Ovary (tissue), 9 donors: Measurements from ENCODE around the gene COMMD6. TPM values are rescaled to one million over a fixed set of nuclear protein-coding genes. Genes with fewer than 3 reads are reported as not detected.

ENCODE experiments used
- DNase-seq, 5 donors: peaks; one replicate each; pipeline ENCODE4 v3.0.0-alpha.2; 2019 to 2020
- H3K27ac ChIP-seq, 2 donors: fragments of 200-600 bp; one replicate each; pipeline versions ENCODE4 v1.5.1 to v1.8.0; 2019 to 2022
- H3K27me3 ChIP-seq: fragments of 200-600 bp; one replicate; pipeline ENCODE4 v1.8.0; 2022
- H3K36me3 ChIP-seq: fragments of 200-600 bp; sonication (generic); one replicate; pipeline ENCODE4 v1.5.1; 2019
- H3K4me1 ChIP-seq: one replicate; pipeline ENCODE4 v1.8.1; 2013; ENCODE audit warnings: mild to moderate bottlenecking, moderate library complexity; ENCODE audit not compliant: insufficient read depth
- H3K4me3 ChIP-seq: fragments of 200-600 bp; sonication (generic); one replicate; pipeline ENCODE4 v1.5.1; 2017
- H3K9me3 ChIP-seq, 2 donors: fragments of 200-600 bp in 1 of 2; sonication (generic) in 1 of 2; one replicate each; pipeline versions ENCODE4 v1.5.1 to v1.8.1; 2013 to 2019; ENCODE audit warnings: mild to moderate bottlenecking in 1 of 2, moderate library complexity in 1 of 2
- CTCF ChIP-seq, 3 donors: fragments of 450-650 bp in 2 of 3; fragments of 200-600 bp in 1 of 3; IDR thresholded peaks; one replicate each; pipeline versions ENCODE4 v1.5.1 to v1.8.0; 2016 to 2022; ENCODE audit warnings: antibody characterized with exemption in 3 of 3, mild to moderate bottlenecking in 1 of 3
- EP300 ChIP-seq: sonication (generic); formaldehyde crosslinking; IDR thresholded peaks from one replicate; pipeline ENCODE4 v1.6.1; 2017; ENCODE audit warnings: antibody characterized with exemption
- POLR2A ChIP-seq: fragments of 450-650 bp; IDR thresholded peaks from one replicate; pipeline ENCODE4 v1.6.1; 2017; ENCODE audit warnings: antibody characterized with exemption, mild to moderate bottlenecking, moderate library complexity
- WGBS, 3 donors: extraction: QIAGEN DNeasy Blood & Tissue Kit in 1 of 3; methylation state at CpG; one replicate each; pipeline versions ENCODE4 v1.1.5 to v1.1.7; 2013 to 2017; 5-methylcytosine and 5-hydroxymethylcytosine counted together
- intact Hi-C, 4 donors: fragments of 100-400 bp; cut with DNase I; formaldehyde crosslinking; loops; one replicate each; pipeline versions ENCODE4 v1.11.0 to v1.15.1; 2022 to 2023
- polyA plus RNA-seq, 2 donors: library from polyadenylated mRNA; stranded (reverse); fragments of 200-250 nt in 1 of 2; fragments of 350-450 nt in 1 of 2; fragmentation: Illumina TruSeq in 1 of 2; extraction: RNeasy Lipid Tissue Mini Kit (QIAGEN cat#74804) in 1 of 2; gene quantifications; one replicate each; pipeline ENCODE4 v1.2.3, GENCODE V29; 2013 to 2014
- total RNA-seq, 7 donors: library from RNA; depleted of rRNA in 2 of 7; stranded (reverse); fragments of >200 nt in 2 of 7; fragmentation: NEBNext Ultra II Directional in 3 of 7; extraction: Animal tissue kit (Norgen Biotek cat#: 25700) in 3 of 7; gene quantifications; one replicate each; pipeline versions ENCODE4 v1.1.0 to v1.2.4, GENCODE V29; 2016 to 2023
- donor health status: DM: no; HTN: no; CAD: no; lungs with moderate emphysema.
- donor health status: DM: no; HTN: no; CAD: no.
- donor health status: Bipolar disorder and iron deficiency.
- donor health status: DM: yes; HTN: yes; CAD: no.
- donor health status: DM: no; HTN: no; CAD: no.
- donor health status: DM: yes; HTN: yes; CAD: no.

COMMD6 gene
- total and polyA plus RNA-seq, 9 donors, result 240 to 373 (median 299) TPM

GRCh38 chr13:75478659-75479058, 59.0 kb downstream of the COMMD6 start:
- H3K27ac ChIP-seq, result no peak overlapping the region
- TF ChIP-seq EP300, result no peak
- no peak for TF ChIP-seq CTCF (IDR thresholded peaks at IDR 0.05)
- TF ChIP-seq POLR2A, result no peak
- peaks cover 11% of the 10 kb centered on the region for H3K4me1 ChIP-seq
- intact Hi-C loops, result loop anchor here in 1 of 4 donors (10.0 kb wide), 1 partner anchor 104 kb away; no protein-coding TSS in a partner anchor
- H3K4me3 ChIP-seq, result no peak overlapping the region
- no peak for DNase-seq
- H3K9me3 ChIP-seq, result no peaks in the 10 kb centered on the region
- WGBS, 3 donors, result 92 to 96% (median 96%) methylated on average over 4 of the region's 4 CpGs
- H3K36me3 ChIP-seq, result no peaks in the 10 kb centered on the region
- no peaks in the 10 kb centered on the region for H3K27me3 ChIP-seq

Other genes starting within 250 kb of the COMMD6 start
- 10 to 100 TPM; 37.4 to 91.3 (median 53.5) TPM for gene TBC1D4, start 55.7 kb downstream of the COMMD6 start, total RNA-seq
- gene TBC1D4, start 55.7 kb downstream of the COMMD6 start, polyA plus RNA-seq, result 10 to 100 TPM; 26.2 to 29.7 TPM
- 10 to 100 TPM in 6 of 7 donors, 1 to 10 TPM in 1; 9.0 to 17.1 (median 13.0) TPM for gene UCHL3, start 11.9 kb upstream of the COMMD6 start, total RNA-seq
- gene UCHL3, start 11.9 kb upstream of the COMMD6 start, polyA plus RNA-seq, result 10 to 100 TPM in 1 of 2 donors, 1 to 10 TPM in 1; 8.6 to 39.5 TPM
- 10 to 100 TPM in 6 of 7 donors, 1 to 10 TPM in 1; 9.6 to 60.7 (median 26.5) TPM for gene LMO7, start 98.5 kb upstream of the COMMD6 start, total RNA-seq
- gene LMO7, start 98.5 kb upstream of the COMMD6 start, polyA plus RNA-seq, result 10 to 100 TPM; 14.4 to 20.1 TPM